K562 (cell line): ENCODE results near the gene ZNF8. TPM values are rescaled to one million over a fixed set of nuclear protein-coding genes. Genes with fewer than 3 reads are reported as not detected.

Experiments used
- CBX8 ChIP-seq: fragments of 200-600 bp; sonication (generic); IDR thresholded peaks from 2 replicates; pipeline ENCODE4 v1.6.1; 2012; ENCODE audit warnings: borderline replicate concordance, mixed run types, low read depth, mild to moderate bottlenecking, moderate library complexity, mixed read lengths, low read length, control low read depth, inconsistent platforms; ENCODE audit not compliant: poor library complexity, severe bottlenecking; ENCODE audit errors: extremely low read depth
- CHCHD3 ChIP-seq: fragments of 250-450 bp; sonication (Bioruptor Pico); IDR thresholded peaks from 2 replicates; pipeline ENCODE4 v2.1.2; 2022; ENCODE audit warnings: mild to moderate bottlenecking
- CHD4 ChIP-seq: fragments of 200-600 bp; sonication (generic); IDR thresholded peaks from 3 replicates; pipeline ENCODE4 v1.6.1; 2012; ENCODE audit warnings: low read depth, mild to moderate bottlenecking, mixed read lengths, low read length, inconsistent platforms; ENCODE audit not compliant: insufficient read depth, insufficient replicate concordance, poor library complexity, severe bottlenecking
- CREBBP ChIP-seq: IDR thresholded peaks from one replicate; pipeline ENCODE4 v1.6.1; 2012; ENCODE audit warnings: low read depth, mild to moderate bottlenecking, control low read depth, inconsistent platforms, low read length
- HDAC3 ChIP-seq: fragments of 450-650 bp; IDR thresholded peaks from 2 replicates; pipeline ENCODE4 v1.6.1; 2018; ENCODE audit warnings: borderline replicate concordance, mild to moderate bottlenecking, moderate library complexity; ENCODE audit not compliant: partially characterized antibody
- MAZ ChIP-seq, 2 experiments: fragments of 450-650 bp in 1 of 2; sonication (generic) in 1 of 2; formaldehyde crosslinking; IDR thresholded peaks in 1 of 2; conservative IDR thresholded peaks in 1 of 2; 2 replicates each; pipeline versions ENCODE4 v1.4.0 to v1.5.0; 2020; ENCODE audit warnings: mild to moderate bottlenecking in 1 of 2, missing genetic modification reagents in 1 of 2
- MTA2 ChIP-seq: fragments of 450-650 bp; IDR thresholded peaks from 2 replicates; pipeline ENCODE4 v1.6.1; 2016; ENCODE audit warnings: low read depth
- MYNN ChIP-seq, 2 experiments: sonication (generic); formaldehyde crosslinking in 1 of 2; IDR thresholded peaks; 2 replicates each; pipeline versions ENCODE4 v1.5.0 to v1.6.1; 2016 to 2020; ENCODE audit warnings: antibody characterized with exemption in 1 of 2, missing genetic modification reagents in 1 of 2
- POLR2B ChIP-seq: fragments of 450-650 bp; IDR thresholded peaks from 2 replicates; pipeline ENCODE4 v1.6.1; 2018; ENCODE audit warnings: low read depth; ENCODE audit not compliant: partially characterized antibody
- POLR2H ChIP-seq: IDR thresholded peaks from 2 replicates; pipeline ENCODE4 v1.6.1; 2016; ENCODE audit warnings: missing genetic modification characterization, low read depth, mild to moderate bottlenecking, control low read depth, missing compliant biosample characterization, moderate library complexity
- RBBP5 ChIP-seq: fragments of 200-600 bp; sonication (generic); IDR thresholded peaks from 2 replicates; pipeline ENCODE4 v1.6.1; 2012; ENCODE audit warnings: borderline replicate concordance, mild to moderate bottlenecking, low read length, control low read depth, inconsistent platforms; ENCODE audit not compliant: insufficient read depth, poor library complexity, severe bottlenecking
- SMARCA5 ChIP-seq: fragments of 450-650 bp; IDR thresholded peaks from 2 replicates; pipeline ENCODE4 v1.6.1; 2016
- SNRNP70 ChIP-seq: fragments of 200-400 bp; formaldehyde crosslinking; optimal IDR thresholded peaks from 2 replicates; pipeline ENCODE3; 2017; ENCODE audit warnings: low read depth, low read length
- TCF3 ChIP-seq: sonication (generic); formaldehyde crosslinking; IDR thresholded peaks from 2 replicates; pipeline ENCODE4 v1.4.0; 2020; ENCODE audit warnings: mild to moderate bottlenecking, missing genetic modification reagents
- ZNF324 ChIP-seq: fragments of 250-450 bp; sonication (Bioruptor Pico); IDR thresholded peaks from 2 replicates; pipeline ENCODE4 v1.4.0; 2020; ENCODE audit warnings: mild to moderate bottlenecking
- polyA plus RNA-seq, 8 experiments: library from polyadenylated mRNA; depleted of rRNA in 4 of 8; stranded (reverse) in 5 of 8; unstranded in 3 of 8; fragments of >200 nt; fragmentation: Nextera tagmentation in 2 of 8; fragmentation: Illumina TruSeq in 1 of 8; extraction: Ambion mirVana in 2 of 8; extraction: Trizol in 1 of 8; gene quantifications; 2 replicates each; pipeline versions ENCODE4 v1.2.1 to v1.2.3, GENCODE V29; 2011 to 2014; ENCODE audit warnings: inconsistent platforms in 1 of 8, missing spikeins in 1 of 8
- total RNA-seq, 7 experiments: library from RNA; depleted of rRNA in 6 of 7; stranded (reverse); fragments of >200 nt in 6 of 7; fragmentation: Illumina TruSeq in 2 of 7; extraction: Trizol in 2 of 7; gene quantifications; 2 replicates each; pipeline versions ENCODE4 v1.2.1 to v1.2.3, GENCODE V29; 2011 to 2021; ENCODE audit warnings: low replicate concordance in 1 of 7
- TF ChIP-seq, protein P1 (sequence below): sonication (generic); formaldehyde crosslinking; IDR thresholded peaks from 2 replicates; pipeline ENCODE4 v1.8.0; 2023; ENCODE audit warnings: missing genetic modification reagents, mild to moderate bottlenecking, borderline replicate concordance
- TF ChIP-seq, protein P2 (sequence below): fragments of 150-350 bp; IDR thresholded peaks from 2 replicates; pipeline ENCODE4 v1.6.1; 2014; ENCODE audit warnings: low read depth, mild to moderate bottlenecking, low read length, borderline replicate concordance

The ZNF8 gene
- total and polyA plus RNA-seq, 9 of the 15 experiments (the other 6 are each of a cell fraction or from before 2014, with no cell fraction given): 0.71 to 7.7 (median 4.7) TPM

DNA sequence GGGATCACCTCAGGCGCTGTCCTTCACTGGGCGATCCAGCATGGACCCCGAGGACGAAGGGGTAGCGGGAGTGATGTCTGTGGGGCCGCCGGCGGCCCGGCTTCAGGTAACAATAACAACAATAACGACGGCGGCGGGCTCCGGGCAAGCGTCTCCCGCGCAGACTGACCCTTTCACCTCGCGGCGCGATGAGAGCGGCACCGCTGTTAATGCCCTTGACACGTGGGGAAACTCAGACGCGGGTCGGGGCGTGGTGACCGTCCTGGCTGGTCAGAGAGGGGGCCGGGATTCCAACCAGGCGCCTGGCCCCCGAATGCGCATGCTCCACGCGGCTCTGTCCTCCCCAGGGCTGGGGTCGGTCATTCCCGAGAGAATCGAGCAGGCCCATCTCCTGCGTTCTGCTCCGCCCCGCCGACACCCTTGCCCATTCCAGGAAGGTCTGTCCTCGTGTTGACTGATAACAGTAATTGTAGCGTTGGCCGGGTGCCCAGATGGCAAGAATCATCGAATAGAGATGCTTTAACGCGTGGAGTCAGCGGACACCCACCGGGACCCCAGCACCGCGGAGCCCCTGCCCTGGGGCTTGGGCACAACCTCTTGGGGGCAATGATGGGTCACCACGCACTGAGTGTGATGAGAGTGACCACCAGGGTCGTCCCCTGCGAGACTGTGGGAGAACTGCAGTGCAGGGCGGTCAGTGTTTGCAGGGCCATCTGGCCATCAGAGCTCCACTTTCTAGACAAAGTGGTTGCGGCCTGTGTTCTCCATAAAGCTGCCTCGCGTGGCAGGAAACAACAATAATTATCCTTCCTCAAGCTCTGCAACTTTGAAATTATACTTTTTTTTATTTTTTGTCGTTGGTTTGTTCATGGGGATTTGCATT is 528 bp downstream of the ZNF8 start (continued):
- TF ChIP-seq CHD4 (no peak), MAZ (CRISPR knock-in tag; conservative IDR thresholded peaks at IDR 0.05 in 1 of 2, IDR thresholded peaks at IDR 0.05 in 1 of 2) (no peak), MTA2 (no peak), TCF3 (CRISPR knock-in tag) (peak; percentile 25; the same call in 1 of the 2 replicates), MYNN (IDR thresholded peaks at IDR 0.05) (0 out of 2 replicates have a peak, but pooled peaks have one; percentile 13), MYNN (CRISPR knock-in tag; IDR thresholded peaks at IDR 0.05) (no peak), SMARCA5 (0 out of 2 replicates have a peak, but pooled peaks have one; percentile 15), POLR2B (no peak), CREBBP (no peak), ZNF324 (CRISPR knock-in tag) (no peak; the same call in 1 of the 2 replicates), HDAC3 (no peak), RBBP5 (peak; percentile 65), CBX8 (no peak), CHCHD3 (CRISPR knock-in tag) (peak; percentile 74; the same call in 1 of the 2 replicates), POLR2H (no peak), SNRNP70 (no peak)
- TF ChIP-seq, protein P1, sequence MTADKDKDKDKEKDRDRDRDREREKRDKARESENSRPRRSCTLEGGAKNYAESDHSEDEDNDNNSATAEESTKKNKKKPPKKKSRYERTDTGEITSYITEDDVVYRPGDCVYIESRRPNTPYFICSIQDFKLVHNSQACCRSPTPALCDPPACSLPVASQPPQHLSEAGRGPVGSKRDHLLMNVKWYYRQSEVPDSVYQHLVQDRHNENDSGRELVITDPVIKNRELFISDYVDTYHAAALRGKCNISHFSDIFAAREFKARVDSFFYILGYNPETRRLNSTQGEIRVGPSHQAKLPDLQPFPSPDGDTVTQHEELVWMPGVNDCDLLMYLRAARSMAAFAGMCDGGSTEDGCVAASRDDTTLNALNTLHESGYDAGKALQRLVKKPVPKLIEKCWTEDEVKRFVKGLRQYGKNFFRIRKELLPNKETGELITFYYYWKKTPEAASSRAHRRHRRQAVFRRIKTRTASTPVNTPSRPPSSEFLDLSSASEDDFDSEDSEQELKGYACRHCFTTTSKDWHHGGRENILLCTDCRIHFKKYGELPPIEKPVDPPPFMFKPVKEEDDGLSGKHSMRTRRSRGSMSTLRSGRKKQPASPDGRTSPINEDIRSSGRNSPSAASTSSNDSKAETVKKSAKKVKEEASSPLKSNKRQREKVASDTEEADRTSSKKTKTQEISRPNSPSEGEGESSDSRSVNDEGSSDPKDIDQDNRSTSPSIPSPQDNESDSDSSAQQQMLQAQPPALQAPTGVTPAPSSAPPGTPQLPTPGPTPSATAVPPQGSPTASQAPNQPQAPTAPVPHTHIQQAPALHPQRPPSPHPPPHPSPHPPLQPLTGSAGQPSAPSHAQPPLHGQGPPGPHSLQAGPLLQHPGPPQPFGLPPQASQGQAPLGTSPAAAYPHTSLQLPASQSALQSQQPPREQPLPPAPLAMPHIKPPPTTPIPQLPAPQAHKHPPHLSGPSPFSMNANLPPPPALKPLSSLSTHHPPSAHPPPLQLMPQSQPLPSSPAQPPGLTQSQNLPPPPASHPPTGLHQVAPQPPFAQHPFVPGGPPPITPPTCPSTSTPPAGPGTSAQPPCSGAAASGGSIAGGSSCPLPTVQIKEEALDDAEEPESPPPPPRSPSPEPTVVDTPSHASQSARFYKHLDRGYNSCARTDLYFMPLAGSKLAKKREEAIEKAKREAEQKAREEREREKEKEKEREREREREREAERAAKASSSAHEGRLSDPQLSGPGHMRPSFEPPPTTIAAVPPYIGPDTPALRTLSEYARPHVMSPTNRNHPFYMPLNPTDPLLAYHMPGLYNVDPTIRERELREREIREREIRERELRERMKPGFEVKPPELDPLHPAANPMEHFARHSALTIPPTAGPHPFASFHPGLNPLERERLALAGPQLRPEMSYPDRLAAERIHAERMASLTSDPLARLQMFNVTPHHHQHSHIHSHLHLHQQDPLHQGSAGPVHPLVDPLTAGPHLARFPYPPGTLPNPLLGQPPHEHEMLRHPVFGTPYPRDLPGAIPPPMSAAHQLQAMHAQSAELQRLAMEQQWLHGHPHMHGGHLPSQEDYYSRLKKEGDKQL (CRISPR knock-in tag): no peak
- TF ChIP-seq, protein P2, sequence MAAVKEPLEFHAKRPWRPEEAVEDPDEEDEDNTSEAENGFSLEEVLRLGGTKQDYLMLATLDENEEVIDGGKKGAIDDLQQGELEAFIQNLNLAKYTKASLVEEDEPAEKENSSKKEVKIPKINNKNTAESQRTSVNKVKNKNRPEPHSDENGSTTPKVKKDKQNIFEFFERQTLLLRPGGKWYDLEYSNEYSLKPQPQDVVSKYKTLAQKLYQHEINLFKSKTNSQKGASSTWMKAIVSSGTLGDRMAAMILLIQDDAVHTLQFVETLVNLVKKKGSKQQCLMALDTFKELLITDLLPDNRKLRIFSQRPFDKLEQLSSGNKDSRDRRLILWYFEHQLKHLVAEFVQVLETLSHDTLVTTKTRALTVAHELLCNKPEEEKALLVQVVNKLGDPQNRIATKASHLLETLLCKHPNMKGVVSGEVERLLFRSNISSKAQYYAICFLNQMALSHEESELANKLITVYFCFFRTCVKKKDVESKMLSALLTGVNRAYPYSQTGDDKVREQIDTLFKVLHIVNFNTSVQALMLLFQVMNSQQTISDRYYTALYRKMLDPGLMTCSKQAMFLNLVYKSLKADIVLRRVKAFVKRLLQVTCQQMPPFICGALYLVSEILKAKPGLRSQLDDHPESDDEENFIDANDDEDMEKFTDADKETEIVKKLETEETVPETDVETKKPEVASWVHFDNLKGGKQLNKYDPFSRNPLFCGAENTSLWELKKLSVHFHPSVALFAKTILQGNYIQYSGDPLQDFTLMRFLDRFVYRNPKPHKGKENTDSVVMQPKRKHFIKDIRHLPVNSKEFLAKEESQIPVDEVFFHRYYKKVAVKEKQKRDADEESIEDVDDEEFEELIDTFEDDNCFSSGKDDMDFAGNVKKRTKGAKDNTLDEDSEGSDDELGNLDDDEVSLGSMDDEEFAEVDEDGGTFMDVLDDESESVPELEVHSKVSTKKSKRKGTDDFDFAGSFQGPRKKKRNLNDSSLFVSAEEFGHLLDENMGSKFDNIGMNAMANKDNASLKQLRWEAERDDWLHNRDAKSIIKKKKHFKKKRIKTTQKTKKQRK: no peak
